ENCODE measurements around the gene DCXR. TPM values are rescaled to one million over a fixed set of nuclear protein-coding genes. Genes with fewer than 3 reads are reported as not detected.

DCXR gene
- total and polyA plus RNA-seq, 2 of the 13 experiments (the other 11 are each of a cell fraction or from before 2014, with no cell fraction given), result 287 to 311 TPM

DNA sequence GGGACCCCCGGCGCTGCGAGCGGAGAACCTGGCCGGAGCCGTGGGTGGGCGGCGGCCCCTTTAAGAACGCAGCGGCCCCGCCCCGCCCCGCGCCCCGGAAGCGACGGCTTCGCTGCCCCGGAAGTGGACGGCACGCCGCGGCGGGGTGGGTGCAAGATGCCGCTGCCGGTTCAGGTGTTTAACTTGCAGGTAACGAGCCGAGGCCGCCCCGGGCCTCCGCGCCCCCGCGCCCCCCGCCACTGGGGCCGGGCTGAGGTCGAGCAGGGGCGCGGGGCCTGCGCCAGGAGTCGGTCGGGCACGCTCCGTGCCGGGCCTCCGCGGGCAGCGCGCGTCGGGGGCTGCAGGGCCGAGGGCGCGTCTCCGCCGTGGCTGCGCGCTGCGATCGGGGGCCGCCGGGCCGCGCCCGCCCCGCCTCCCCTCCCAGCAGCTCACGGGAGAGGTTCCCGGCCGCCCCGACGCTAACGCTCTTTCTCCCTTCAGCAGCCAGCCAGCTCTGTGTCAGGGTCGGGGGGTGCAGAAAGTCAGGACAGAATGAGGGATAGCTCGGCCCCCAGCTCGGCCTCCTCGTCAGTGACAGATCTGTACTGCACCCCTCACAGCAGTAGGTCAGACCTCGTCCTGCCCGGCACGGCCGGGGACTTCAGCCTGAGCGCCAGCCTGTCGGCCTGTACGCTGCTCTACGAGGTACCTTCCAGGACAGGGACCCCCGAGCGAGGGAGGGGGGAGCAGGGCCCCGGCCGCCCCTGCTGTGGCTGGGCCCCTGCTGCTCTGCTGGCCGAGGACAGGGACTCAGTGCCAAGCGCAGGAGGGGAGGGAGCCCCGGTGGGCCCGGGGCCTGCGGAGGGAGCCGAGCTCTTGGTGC, 14.5 kb upstream of the DCXR start, which contains the start of the genes GPS1 and RFNG (continued):
- TF ChIP-seq, protein P1, sequence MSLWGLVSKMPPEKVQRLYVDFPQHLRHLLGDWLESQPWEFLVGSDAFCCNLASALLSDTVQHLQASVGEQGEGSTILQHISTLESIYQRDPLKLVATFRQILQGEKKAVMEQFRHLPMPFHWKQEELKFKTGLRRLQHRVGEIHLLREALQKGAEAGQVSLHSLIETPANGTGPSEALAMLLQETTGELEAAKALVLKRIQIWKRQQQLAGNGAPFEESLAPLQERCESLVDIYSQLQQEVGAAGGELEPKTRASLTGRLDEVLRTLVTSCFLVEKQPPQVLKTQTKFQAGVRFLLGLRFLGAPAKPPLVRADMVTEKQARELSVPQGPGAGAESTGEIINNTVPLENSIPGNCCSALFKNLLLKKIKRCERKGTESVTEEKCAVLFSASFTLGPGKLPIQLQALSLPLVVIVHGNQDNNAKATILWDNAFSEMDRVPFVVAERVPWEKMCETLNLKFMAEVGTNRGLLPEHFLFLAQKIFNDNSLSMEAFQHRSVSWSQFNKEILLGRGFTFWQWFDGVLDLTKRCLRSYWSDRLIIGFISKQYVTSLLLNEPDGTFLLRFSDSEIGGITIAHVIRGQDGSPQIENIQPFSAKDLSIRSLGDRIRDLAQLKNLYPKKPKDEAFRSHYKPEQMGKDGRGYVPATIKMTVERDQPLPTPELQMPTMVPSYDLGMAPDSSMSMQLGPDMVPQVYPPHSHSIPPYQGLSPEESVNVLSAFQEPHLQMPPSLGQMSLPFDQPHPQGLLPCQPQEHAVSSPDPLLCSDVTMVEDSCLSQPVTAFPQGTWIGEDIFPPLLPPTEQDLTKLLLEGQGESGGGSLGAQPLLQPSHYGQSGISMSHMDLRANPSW (CRISPR knock-in tag; IDR thresholded peaks at IDR 0.05; ENCODE audit: borderline replicate concordance), result no peak
- TF ChIP-seq ZNF530 (CRISPR knock-in tag; IDR thresholded peaks at IDR 0.05; ENCODE audit: low read depth) (no peak), ARHGAP35 (CRISPR knock-in tag; IDR thresholded peaks at IDR 0.05; ENCODE audit: borderline replicate concordance) (peak; percentile 40; the same call in 1 of the 2 replicates), NFIB (CRISPR knock-in tag; IDR thresholded peaks at IDR 0.05; ENCODE audit: borderline replicate concordance) (no peak), BRCA1 (CRISPR knock-in tag; IDR thresholded peaks at IDR 0.05) (no peak), ZNF253 (CRISPR knock-in tag; IDR thresholded peaks at IDR 0.05; ENCODE audit: borderline replicate concordance) (no peak), MEIS2 (CRISPR knock-in tag; IDR thresholded peaks at IDR 0.05) (peak; percentile 21; the same call in 1 of the 2 replicates), ZNF274 (CRISPR knock-in tag; IDR thresholded peaks at IDR 0.05) (no peak), ZBTB42 (CRISPR knock-in tag; IDR thresholded peaks at IDR 0.05) (no peak), NR2C2 (CRISPR knock-in tag; IDR thresholded peaks at IDR 0.05; ENCODE audit: borderline replicate concordance) (peak; percentile 98), ZNF563 (CRISPR knock-in tag; IDR thresholded peaks at IDR 0.05) (peak; percentile 43; the same call in 1 of the 2 replicates), SMAD9 (CRISPR knock-in tag; IDR thresholded peaks at IDR 0.05) (no peak), HES4 (CRISPR knock-in tag; IDR thresholded peaks at IDR 0.05; ENCODE audit: borderline replicate concordance) (peak; percentile 62; the same call in 1 of the 2 replicates), RFXANK (CRISPR knock-in tag; IDR thresholded peaks at IDR 0.05) (0 out of 2 replicates have a peak, but pooled peaks have one; percentile 38), DR1 (CRISPR knock-in tag; IDR thresholded peaks at IDR 0.05) (peak; percentile 65; the same call in 1 of the 2 replicates), IKZF1 (IDR thresholded peaks at IDR 0.05) (no peak), TBX3 (IDR thresholded peaks at IDR 0.05; ENCODE audit: borderline replicate concordance) (no peak), ZFP90 (CRISPR knock-in tag; IDR thresholded peaks at IDR 0.05; ENCODE audit: borderline replicate concordance) (0 out of 2 replicates have a peak, but pooled peaks have one; percentile 47)
- TF ChIP-seq, protein P2, sequence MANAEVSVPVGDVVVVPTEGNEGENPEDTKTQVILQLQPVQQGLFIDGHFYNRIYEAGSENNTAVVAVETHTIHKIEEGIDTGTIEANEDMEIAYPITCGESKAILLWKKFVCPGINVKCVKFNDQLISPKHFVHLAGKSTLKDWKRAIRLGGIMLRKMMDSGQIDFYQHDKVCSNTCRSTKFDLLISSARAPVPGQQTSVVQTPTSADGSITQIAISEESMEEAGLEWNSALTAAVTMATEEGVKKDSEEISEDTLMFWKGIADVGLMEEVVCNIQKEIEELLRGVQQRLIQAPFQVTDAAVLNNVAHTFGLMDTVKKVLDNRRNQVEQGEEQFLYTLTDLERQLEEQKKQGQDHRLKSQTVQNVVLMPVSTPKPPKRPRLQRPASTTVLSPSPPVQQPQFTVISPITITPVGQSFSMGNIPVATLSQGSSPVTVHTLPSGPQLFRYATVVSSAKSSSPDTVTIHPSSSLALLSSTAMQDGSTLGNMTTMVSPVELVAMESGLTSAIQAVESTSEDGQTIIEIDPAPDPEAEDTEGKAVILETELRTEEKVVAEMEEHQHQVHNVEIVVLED (CRISPR knock-in tag; IDR thresholded peaks at IDR 0.05; ENCODE audit: borderline replicate concordance), result peak; percentile 88
- TF ChIP-seq, protein P3, sequence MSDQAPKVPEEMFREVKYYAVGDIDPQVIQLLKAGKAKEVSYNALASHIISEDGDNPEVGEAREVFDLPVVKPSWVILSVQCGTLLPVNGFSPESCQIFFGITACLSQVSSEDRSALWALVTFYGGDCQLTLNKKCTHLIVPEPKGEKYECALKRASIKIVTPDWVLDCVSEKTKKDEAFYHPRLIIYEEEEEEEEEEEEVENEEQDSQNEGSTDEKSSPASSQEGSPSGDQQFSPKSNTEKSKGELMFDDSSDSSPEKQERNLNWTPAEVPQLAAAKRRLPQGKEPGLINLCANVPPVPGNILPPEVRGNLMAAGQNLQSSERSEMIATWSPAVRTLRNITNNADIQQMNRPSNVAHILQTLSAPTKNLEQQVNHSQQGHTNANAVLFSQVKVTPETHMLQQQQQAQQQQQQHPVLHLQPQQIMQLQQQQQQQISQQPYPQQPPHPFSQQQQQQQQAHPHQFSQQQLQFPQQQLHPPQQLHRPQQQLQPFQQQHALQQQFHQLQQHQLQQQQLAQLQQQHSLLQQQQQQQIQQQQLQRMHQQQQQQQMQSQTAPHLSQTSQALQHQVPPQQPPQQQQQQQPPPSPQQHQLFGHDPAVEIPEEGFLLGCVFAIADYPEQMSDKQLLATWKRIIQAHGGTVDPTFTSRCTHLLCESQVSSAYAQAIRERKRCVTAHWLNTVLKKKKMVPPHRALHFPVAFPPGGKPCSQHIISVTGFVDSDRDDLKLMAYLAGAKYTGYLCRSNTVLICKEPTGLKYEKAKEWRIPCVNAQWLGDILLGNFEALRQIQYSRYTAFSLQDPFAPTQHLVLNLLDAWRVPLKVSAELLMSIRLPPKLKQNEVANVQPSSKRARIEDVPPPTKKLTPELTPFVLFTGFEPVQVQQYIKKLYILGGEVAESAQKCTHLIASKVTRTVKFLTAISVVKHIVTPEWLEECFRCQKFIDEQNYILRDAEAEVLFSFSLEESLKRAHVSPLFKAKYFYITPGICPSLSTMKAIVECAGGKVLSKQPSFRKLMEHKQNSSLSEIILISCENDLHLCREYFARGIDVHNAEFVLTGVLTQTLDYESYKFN (CRISPR knock-in tag; conservative IDR thresholded peaks at IDR 0.05), result no peak
